ENCODE results near the gene SLC17A7. TPM values are rescaled to one million over a fixed set of nuclear protein-coding genes. Genes with fewer than 3 reads are reported as not detected.

The SLC17A7 gene
- total and polyA plus RNA-seq, 10 donors, result 0.07 to 0.13 (median 0.10) TPM; not detected in 5

DNA sequence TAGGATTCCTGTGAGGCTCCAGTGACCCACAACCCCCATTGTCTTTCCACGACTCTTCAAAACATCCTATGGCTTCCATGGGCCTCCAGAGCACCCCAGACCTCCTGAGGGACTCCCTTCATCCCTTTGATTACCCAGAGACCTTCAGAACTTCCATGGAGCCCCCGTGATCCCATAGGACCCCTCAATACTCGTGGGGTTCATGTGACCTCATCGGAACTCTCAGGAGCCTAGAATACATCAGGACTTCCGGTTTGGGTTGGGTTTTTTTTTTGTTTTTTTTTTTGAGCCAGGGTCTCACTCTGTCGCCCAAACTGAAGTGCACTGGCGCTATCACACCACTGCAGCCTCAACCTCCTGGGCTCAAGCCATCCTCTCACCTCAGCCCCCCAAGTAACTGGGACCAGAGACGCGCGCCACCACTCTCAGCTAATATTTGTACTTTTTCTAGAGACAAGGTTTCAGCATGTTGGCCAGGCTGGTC lies 12.5 kb upstream of the SLC17A7 start:
- no peaks in the 10 kb centered on the region for H3K9me3 ChIP-seq
- WGBS, 5 donors, result 31 to 39% (median 34%) methylated on average over 10 of the region's 10 CpGs
- H3K36me3 ChIP-seq, result peaks cover 0 to 47% (median 9%) of the 10 kb centered on the region in 6 donors
- TF ChIP-seq, protein P1, sequence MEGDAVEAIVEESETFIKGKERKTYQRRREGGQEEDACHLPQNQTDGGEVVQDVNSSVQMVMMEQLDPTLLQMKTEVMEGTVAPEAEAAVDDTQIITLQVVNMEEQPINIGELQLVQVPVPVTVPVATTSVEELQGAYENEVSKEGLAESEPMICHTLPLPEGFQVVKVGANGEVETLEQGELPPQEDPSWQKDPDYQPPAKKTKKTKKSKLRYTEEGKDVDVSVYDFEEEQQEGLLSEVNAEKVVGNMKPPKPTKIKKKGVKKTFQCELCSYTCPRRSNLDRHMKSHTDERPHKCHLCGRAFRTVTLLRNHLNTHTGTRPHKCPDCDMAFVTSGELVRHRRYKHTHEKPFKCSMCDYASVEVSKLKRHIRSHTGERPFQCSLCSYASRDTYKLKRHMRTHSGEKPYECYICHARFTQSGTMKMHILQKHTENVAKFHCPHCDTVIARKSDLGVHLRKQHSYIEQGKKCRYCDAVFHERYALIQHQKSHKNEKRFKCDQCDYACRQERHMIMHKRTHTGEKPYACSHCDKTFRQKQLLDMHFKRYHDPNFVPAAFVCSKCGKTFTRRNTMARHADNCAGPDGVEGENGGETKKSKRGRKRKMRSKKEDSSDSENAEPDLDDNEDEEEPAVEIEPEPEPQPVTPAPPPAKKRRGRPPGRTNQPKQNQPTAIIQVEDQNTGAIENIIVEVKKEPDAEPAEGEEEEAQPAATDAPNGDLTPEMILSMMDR (IDR thresholded peaks at IDR 0.05 in 8 of 11, conservative IDR thresholded peaks at IDR 0.05 in 3 of 11), result no peak
- TF ChIP-seq POLR2AphosphoS5 (IDR thresholded peaks at IDR 0.05) (no peak), POLR2A (IDR thresholded peaks at IDR 0.05) (no peak)
- peak overlapping the region; percentile 52 to 85 (median 69) for H3K4me3 ChIP-seq
- H3K4me1 ChIP-seq, result peaks cover 17 to 89% (median 47%) of the 10 kb centered on the region in 6 donors
- peak overlapping the region; percentile 95 to 98 (median 98) for H3K27ac ChIP-seq
- no peaks in the 10 kb centered on the region for H3K27me3 ChIP-seq (replicated peaks in 1 of 7)
- no peak for DNase-seq
- intact Hi-C loops (cut with DNase I; ENCODE audit: low total_unique reads), result no loop called here

DNA sequence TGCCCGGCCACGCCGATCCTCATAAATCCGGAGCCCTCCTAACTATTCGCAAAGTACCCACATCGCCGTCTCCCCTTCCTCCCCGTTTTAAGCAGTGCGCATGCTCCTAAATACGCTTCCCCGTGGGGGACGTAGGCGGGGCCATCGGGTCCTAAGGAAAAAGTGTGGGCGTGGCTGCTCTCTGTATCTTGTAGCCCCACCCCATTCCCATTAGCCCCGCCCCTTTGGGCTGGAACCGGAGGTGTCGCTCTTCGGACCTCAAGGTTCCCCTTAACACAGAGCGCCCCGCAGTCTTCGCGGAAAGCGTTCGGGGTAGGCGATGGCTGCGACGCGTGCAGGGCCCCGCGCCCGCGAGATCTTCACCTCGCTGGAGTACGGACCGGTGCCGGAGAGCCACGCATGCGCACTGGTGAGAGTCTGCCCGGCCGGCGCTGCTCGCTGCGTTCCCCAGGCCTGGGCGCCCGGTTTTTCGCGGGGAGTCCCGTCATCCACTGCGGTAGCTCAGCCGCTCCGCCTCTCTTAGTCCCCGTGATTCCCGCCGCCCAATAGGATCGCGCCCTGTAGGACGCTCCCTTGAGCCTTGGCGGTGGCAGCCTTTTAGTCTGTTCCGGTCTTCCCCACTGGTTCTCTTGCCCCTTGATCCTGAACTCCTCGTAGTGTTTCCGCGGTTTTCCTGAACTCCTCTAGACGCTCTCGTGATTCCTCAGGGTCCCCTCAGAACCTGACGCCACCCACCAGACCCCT lies 11.9 kb upstream of the SLC17A7 start, which contains the start of gene ALDH16A1:
ALDH16A1 (plus strand) TSS at position 213 of the 744 bp plus-strand sequence; CDS start at position 320, 107 bp downstream.
- peak within 1 kb of the TSS; percentile 52 to 85 (median 69) for H3K4me3 ChIP-seq
- H3K9me3 ChIP-seq, result no peaks in the 10 kb centered on the region
- H3K4me1 ChIP-seq, result peaks cover 17 to 88% (median 44%) of the 10 kb centered on the region in 6 donors
- H3K27ac ChIP-seq, result peak within 1 kb of the TSS; percentile 95 to 98 (median 98)
- intact Hi-C loops (cut with DNase I; ENCODE audit: low total_unique reads), result no loop called here
- no peaks in the 10 kb centered on the region for H3K27me3 ChIP-seq (replicated peaks in 1 of 7)
- peaks cover 0 to 48% (median 9%) of the 10 kb centered on the region in 6 donors for H3K36me3 ChIP-seq
- TF ChIP-seq POLR2A (IDR thresholded peaks at IDR 0.05) (peak; percentile 14 to 50 (median 14)), POLR2AphosphoS5 (IDR thresholded peaks at IDR 0.05) (peak; percentile 95 to 97 (median 97))
- TF ChIP-seq, protein P1 (IDR thresholded peaks at IDR 0.05 in 8 of 11, conservative IDR thresholded peaks at IDR 0.05 in 3 of 11), result peak in 3 of 11 experiments; percentile 15 to 46 (median 45)
- peak; percentile 100 for DNase-seq
- WGBS, 5 donors, result 0 to 1% (median 0%) methylated on average over 57 to 66 of the region's 66 CpGs

DNA sequence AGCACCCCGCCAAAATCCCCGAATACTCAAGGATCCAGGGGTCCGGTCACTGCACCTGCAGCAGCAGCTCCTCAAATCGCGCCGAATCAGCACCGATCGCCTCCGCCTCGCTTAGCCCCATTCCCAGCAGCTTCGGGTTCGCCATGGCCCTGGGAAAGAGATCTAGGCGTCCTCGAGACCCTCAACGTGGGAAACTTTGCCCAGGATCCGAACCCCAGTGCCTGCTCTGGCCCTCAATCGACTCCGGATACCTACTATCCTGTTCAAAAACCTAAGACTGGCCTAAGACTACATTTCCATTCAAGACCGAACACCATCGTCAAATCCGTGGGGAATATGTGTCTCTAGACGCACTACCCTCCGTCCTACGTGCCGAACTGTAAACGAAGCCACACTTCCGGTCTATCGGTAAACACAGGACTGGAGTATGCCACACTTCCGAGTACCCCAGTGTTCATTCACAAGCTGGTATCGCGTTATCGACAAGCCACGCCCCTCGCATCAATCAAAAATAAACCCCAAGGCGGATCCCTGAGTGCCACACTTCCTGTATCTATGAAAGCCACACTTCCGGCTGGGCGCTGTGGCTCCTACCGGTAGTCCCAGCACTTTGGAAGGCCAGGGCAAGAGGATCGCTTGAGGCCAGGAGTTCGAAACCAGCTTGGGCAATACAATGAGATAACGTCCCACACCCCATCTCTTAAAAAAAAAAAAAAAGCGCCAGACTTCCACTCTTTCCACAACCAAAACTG lies 10.3 kb upstream of the SLC17A7 start, which contains the start of gene PIH1D1:
PIH1D1 (minus strand) TSS at position 385 of the 752 bp plus-strand sequence; CDS start at position 145, 240 bp downstream.
- Histone ChIP-seq H3K4me3 (peak within 1 kb of the TSS; percentile 65 to 85 (median 74)), H3K4me1 (peaks cover 13 to 87% (median 43%) of the 10 kb centered on the region in 6 donors), H3K27me3 (replicated peaks in 1 of 7) (no peaks in the 10 kb centered on the region), H3K36me3 (peaks cover 0 to 49% (median 18%) of the 10 kb centered on the region in 6 donors), H3K9me3 (no peaks in the 10 kb centered on the region), H3K27ac (peak within 1 kb of the TSS; percentile 95 to 98 (median 98))
- peak; percentile 96 for DNase-seq
- TF ChIP-seq, protein P1 (IDR thresholded peaks at IDR 0.05 in 8 of 11, conservative IDR thresholded peaks at IDR 0.05 in 3 of 11), result peak in 5 of 11 experiments; percentile 14 to 45 (median 41)
- peak in 1 of 3 donors; percentile 34 for TF ChIP-seq POLR2A (IDR thresholded peaks at IDR 0.05)
- TF ChIP-seq POLR2AphosphoS5 (IDR thresholded peaks at IDR 0.05), result peak; percentile 74 to 98 (median 82)
- WGBS, 5 donors, result 1% methylated on average over 33 to 42 of the region's 42 CpGs
- intact Hi-C loops (cut with DNase I; ENCODE audit: low total_unique reads), result no loop called here

All from spleen (tissue), 11 donors.